Skeletal muscle tissue (tissue), 5 donors: Measurements from ENCODE around the gene RAB5A. TPM values are rescaled to one million over a fixed set of nuclear protein-coding genes. Genes with fewer than 3 reads are reported as not detected.
"Not testable (repeated sequence)": the region's sequence is repeated elsewhere in the genome, so short reads cannot be mapped to it uniquely, and the experiment has no call there.

Experiments
- H3K27ac ChIP-seq: one replicate; pipeline ENCODE4 v1.7.0; 2013; ENCODE audit warnings: mild to moderate bottlenecking, low read depth, low read length, inconsistent platforms
- H3K27me3 ChIP-seq, 3 donors: one replicate each; pipeline ENCODE4 v1.7.0; 2013; ENCODE audit warnings: low read length in 3 of 3; ENCODE audit not compliant: control insufficient read depth in 3 of 3, insufficient read depth in 3 of 3
- H3K36me3 ChIP-seq, 3 donors: one replicate each; pipeline ENCODE4 v1.7.0; 2013; ENCODE audit warnings: low read length in 3 of 3; ENCODE audit not compliant: control insufficient read depth in 3 of 3, insufficient read depth in 3 of 3
- H3K4me1 ChIP-seq, 3 donors: one replicate each; pipeline ENCODE4 v1.7.0; 2013; ENCODE audit warnings: low read length in 3 of 3, mild to moderate bottlenecking in 3 of 3; ENCODE audit not compliant: control insufficient read depth in 3 of 3, insufficient read depth in 3 of 3
- H3K4me3 ChIP-seq, 3 donors: one replicate each; pipeline ENCODE4 v1.7.0; 2013; ENCODE audit warnings: low read length in 3 of 3
- H3K9ac ChIP-seq, 3 donors: one replicate each; pipeline ENCODE4 v1.7.0; 2013; ENCODE audit warnings: low read length in 3 of 3, mild to moderate bottlenecking in 3 of 3, moderate library complexity in 2 of 3, low read depth in 1 of 3
- H3K9me3 ChIP-seq, 3 donors: one replicate each; pipeline ENCODE4 v1.7.0; 2013; ENCODE audit warnings: low read length in 3 of 3; ENCODE audit not compliant: control insufficient read depth in 3 of 3
- small RNA-seq: library from RNA; depleted of rRNA; stranded (forward); fragments of <200 nt; gene quantifications from one replicate; pipeline ENCODE3, GENCODE V24; 2014
- total RNA-seq: library from RNA; depleted of rRNA; stranded (reverse); fragments of >200 nt; gene quantifications from one replicate; pipeline ENCODE4 v1.2.3, GENCODE V29; 2014
- donor health status: Osteomylitis.

The RAB5A gene
- total RNA-seq, 1 donor from 2014 or later: 38.6 TPM

DNA sequence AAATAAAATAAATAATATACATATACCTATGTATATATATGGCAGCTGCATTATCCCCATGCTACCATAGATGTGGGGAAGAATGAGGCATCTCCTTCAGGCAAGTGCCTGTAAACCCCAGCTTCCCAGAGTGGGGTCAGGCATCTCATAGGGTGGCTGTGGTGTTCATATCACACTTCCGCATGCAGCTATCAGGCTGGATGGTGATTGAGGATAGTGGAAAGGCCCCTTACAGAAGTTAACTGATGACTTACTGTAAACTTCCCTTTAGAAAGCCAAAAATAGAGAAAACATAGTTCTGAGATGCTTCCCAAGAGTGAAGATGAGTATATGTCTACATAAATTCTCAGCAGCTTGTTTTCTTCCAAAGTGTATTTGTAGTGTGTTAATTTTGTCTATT, 68.6 kb downstream of the RAB5A start:
- Histone ChIP-seq H3K9ac (no peak overlapping the region), H3K9me3 (no peaks in the 10 kb centered on the region), H3K4me3 (no peak overlapping the region), H3K4me1 (no peaks in the 10 kb centered on the region), H3K36me3 (no peaks in the 10 kb centered on the region), H3K27ac (no peak overlapping the region), H3K27me3 (no peaks in the 10 kb centered on the region)

DNA sequence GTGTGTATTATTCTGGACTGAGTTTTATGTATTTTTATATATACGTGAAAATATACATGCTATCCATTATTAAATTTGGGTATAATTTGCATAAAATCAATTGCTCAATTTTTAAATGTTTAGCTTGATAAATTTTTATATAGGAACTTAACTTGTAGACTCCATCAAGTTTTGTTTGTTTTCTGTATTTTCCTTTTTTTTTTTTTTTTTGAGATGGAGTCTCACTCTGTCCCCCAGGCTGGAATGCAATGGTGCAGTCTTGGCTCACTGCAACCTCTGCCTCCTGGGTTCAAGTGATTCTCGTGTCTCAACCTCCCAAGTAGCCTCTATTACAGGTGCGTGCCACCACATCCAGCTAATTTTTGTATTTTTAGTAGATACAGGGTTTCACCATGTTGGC, 69.2 kb downstream of the RAB5A start:
- H3K9me3 ChIP-seq, H3K36me3 ChIP-seq, H3K27ac ChIP-seq, H3K9ac ChIP-seq, H3K27me3 ChIP-seq, H3K4me3 ChIP-seq, H3K4me1 ChIP-seq: not testable (repeated sequence)

DNA sequence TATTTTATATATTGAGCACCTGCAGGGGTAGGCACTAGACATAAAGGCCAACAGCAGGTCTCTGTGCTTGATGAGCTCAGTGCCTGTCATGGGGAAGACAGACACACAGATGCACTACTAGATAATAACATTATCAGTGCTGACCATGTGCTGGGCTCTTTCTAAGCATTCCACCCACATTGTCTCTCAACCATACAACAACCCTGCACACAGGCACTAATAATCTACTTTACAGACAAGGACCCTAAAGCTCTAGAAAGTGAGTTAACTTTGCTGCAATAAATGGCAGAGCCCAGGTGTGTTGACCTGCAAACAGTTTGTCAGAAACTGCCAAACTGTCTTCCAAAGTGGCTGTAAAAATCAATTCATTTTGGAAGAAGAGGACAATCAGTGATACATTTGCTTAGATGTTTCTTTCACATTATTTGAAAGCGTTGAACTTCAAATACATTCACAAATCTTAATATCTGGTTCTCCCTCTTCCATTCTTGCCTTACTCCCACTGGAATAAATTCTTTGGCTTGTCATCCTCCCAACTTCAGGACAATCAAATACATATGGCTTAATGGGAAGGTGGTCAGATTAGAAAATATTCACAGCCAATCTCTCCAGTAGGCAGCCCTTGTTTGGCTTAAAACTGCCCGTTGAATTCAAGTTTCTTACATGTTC, 76.2 kb downstream of the RAB5A start:
- Histone ChIP-seq H3K27me3 (no peaks in the 10 kb centered on the region), H3K4me3 (no peak overlapping the region), H3K27ac (peak overlapping the region; percentile 49), H3K9ac (no peak overlapping the region), H3K4me1 (peaks cover 0 to 3% (median 0%) of the 10 kb centered on the region in 3 donors), H3K9me3 (no peaks in the 10 kb centered on the region), H3K36me3 (no peaks in the 10 kb centered on the region)

DNA sequence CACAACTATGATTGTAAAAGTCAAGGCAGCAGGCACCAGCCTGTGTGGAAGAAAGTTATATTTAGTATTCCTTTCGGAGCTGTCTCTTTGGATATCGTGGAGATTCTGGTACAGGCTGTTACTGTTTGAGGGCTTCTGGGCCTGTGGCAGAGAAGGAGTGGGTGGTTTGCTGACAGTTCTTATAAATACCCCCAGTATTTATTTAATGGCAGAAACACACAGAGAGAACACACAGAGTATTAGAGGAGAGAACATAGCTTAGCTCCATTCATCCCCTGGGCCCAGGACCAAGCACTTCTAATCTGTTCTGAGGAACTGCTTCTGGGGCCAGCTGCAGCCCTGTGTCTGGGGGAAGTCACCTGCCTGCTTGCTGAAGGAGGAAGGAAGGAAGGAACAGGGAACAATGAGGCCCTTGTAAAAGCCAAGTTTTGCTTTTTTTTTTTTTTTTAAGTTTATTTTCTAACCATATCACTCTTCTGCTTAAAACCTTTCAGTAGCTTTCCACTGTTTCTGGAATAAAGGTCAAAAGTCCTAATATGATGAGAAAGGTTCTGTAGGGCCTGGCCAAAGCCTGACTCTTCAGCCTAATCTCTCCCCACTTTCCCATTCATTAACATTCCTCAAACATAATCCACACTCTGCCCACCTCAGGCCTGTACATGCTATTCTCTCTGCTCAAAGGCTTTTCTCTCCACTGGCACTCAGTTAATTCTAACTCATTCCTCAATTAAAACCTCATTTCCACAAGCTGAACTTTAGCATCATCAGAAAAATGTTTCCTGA, 76.9 kb downstream of the RAB5A start:
- Histone ChIP-seq H3K4me3 (no peak overlapping the region), H3K4me1 (peaks cover 0 to 3% (median 0%) of the 10 kb centered on the region in 3 donors), H3K9ac (no peak overlapping the region), H3K9me3 (no peaks in the 10 kb centered on the region), H3K27ac (peak overlapping the region; percentile 49), H3K27me3 (no peaks in the 10 kb centered on the region), H3K36me3 (no peaks in the 10 kb centered on the region)

DNA sequence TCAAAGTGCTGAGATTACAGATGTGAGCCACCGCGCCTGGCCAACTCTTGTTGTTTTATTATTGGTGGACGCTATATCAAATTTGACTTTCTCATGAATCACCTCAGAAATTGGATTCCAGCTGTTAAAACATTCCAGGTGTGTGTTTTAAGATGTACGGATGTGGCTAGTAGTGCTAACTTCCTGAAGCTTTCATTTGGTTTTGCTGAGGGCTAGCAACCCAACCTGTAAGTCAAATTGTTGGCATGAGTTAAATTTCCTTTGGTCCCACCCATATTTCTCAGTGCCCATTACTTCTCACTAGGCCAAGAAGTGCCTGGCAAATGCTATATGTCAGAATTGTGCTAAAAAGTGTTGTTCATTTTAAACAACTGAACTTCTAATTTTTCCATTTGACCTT, 80.2 kb downstream of the RAB5A start:
- Histone ChIP-seq H3K4me3 (no peak overlapping the region), H3K9ac (no peak overlapping the region), H3K4me1 (peaks cover 0 to 3% (median 0%) of the 10 kb centered on the region in 3 donors), H3K36me3 (no peaks in the 10 kb centered on the region), H3K27ac (no peak overlapping the region), H3K9me3 (no peaks in the 10 kb centered on the region), H3K27me3 (no peaks in the 10 kb centered on the region)

DNA sequence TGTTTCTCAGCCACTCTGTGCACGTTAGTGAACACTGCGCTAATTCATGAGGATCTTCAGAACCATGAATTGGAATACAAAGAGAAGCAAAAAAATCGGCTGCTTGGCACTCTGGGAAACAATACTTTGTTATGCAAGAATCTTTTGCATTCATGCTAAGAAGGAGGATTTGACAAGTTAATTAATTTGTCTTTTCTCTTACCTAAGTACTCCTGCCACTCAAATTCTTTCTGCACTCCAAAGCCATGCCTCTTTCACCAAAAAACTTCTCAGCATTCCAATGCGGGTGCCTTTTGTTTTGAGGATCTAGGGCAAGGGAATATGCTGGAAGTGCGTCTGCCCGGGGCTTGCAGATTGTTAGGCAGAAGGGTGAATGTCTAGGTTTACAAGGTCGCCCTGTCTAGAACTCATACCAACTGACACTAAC, 82.0 kb downstream of the RAB5A start:
- Histone ChIP-seq H3K9ac (no peak overlapping the region), H3K27ac (no peak overlapping the region), H3K27me3 (no peaks in the 10 kb centered on the region), H3K4me1 (no peaks in the 10 kb centered on the region), H3K9me3 (no peaks in the 10 kb centered on the region), H3K36me3 (no peaks in the 10 kb centered on the region), H3K4me3 (no peak overlapping the region)

DNA sequence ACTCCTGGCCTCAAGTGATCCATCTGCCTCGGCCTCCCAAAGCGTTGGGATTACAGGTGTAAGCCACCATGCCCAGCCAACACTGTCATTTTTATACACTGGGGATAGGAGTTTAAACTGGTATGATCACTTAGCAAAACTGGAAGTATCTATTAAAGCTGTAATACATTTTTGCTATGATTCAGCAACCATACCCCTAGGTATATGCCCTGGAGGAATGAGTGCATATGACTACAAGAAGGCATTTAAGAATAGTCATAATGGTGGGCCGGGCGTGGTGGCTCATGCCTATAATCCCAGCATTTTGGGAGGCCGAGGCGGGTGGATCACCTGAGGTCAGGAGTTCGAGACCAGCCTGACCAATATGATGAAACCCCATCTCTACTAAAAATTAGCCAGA, 85.0 kb downstream of the RAB5A start:
- H3K4me1 ChIP-seq, H3K27ac ChIP-seq, H3K4me3 ChIP-seq, H3K27me3 ChIP-seq, H3K36me3 ChIP-seq, H3K9me3 ChIP-seq, H3K9ac ChIP-seq: not testable (repeated sequence)

Small RNA genes lying within 50 kb of the gene (small RNA-seq; reads per million reads assigned to genes)
- gene RNU4-85P: not detected
- gene RPL39P18: not detected

Other genes with a start within 250 kb of the RAB5A start
- gene EFHB, start 12.9 kb upstream of the RAB5A start, total RNA-seq: not detected
- not detected for gene PP2D1, start 65.2 kb downstream of the RAB5A start, total RNA-seq
- gene KAT2B, start 93.3 kb downstream of the RAB5A start, total RNA-seq: 8.4 TPM
- gene SGO1, start 239.1 kb downstream of the RAB5A start, total RNA-seq: 2.6 TPM